Measurements from ENCODE around the gene CTIF.

GRCh38 chr18:48562075-48562474 lies 23.2 kb downstream of the CTIF start:
- TF ChIP-seq CTCF (IDR thresholded peaks at IDR 0.05; ENCODE audit: low read depth, low read length, missing input control) (no peak), HNF4G (IDR thresholded peaks at IDR 0.05) (no peak)

All from liver (tissue), 3 donors.